Measurements from ENCODE around the gene BCAP31.
"Not testable (repeated sequence)": the region's sequence is repeated elsewhere in the genome, so short reads cannot be mapped to it uniquely, and the experiment has no call there.

BCAP31 gene

GRCh38 chrX:153688071-153688470 lies 36.1 kb downstream of the BCAP31 start:
- no peak for TF ChIP-seq CTCF (IDR thresholded peaks at IDR 0.05; ENCODE audit: control insufficient read depth, extremely low read depth, insufficient read depth)
- H3K4me3 ChIP-seq (ENCODE audit: low read depth, low read length) = no peak overlapping the region
- no peak for DNase-seq (ENCODE audit: low read depth)

- H3K4me3 ChIP-seq (ENCODE audit: low read depth, low read length) = peak within 1 kb of the TSS; percentile 46
- peak; percentile 37; the same call in 1 of the 2 replicates for TF ChIP-seq CTCF (IDR thresholded peaks at IDR 0.05; ENCODE audit: control insufficient read depth, extremely low read depth, insufficient read depth)
- no peak for DNase-seq (ENCODE audit: low read depth)
Measured at GRCh38 chrX:153687121-153688039, 36.8 kb downstream of the BCAP31 start, which contains the start of gene SLC6A8. SLC6A8 (plus strand) TSS chrX:153687926; CDS start chrX:153688575, 649 bp downstream.

DNA sequence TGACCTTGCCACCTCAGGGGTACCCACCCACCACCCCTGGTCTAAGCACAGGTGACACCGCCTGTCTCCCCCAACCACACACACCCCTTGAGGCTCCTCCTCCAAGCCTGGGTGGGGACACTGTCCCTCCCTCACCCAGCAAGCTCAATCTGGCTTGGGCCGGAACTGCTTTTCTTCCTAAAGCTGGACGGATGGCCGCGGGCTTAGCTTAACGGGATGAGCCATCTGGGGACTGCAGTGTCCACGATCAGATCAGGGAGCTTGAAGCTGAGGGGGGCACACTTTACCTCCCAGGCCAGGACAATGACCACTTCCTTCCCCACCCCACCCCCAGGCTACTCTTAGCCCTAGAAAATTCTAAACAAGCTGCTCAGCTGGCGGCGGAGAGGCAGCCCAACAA lies 37.5 kb downstream of the BCAP31 start:
- TF ChIP-seq CTCF (IDR thresholded peaks at IDR 0.05; ENCODE audit: control insufficient read depth, extremely low read depth, insufficient read depth) = no peak
- DNase-seq (ENCODE audit: low read depth) = no peak
- no peak overlapping the region for H3K4me3 ChIP-seq (ENCODE audit: low read depth, low read length)

GRCh38 chrX:153685751-153686696 lies 38.2 kb downstream of the BCAP31 start:
- no peak for DNase-seq (ENCODE audit: low read depth)
- no peak overlapping the region for H3K4me3 ChIP-seq (ENCODE audit: low read depth, low read length)
- TF ChIP-seq CTCF (IDR thresholded peaks at IDR 0.05; ENCODE audit: control insufficient read depth, extremely low read depth, insufficient read depth) = no peak

DNA sequence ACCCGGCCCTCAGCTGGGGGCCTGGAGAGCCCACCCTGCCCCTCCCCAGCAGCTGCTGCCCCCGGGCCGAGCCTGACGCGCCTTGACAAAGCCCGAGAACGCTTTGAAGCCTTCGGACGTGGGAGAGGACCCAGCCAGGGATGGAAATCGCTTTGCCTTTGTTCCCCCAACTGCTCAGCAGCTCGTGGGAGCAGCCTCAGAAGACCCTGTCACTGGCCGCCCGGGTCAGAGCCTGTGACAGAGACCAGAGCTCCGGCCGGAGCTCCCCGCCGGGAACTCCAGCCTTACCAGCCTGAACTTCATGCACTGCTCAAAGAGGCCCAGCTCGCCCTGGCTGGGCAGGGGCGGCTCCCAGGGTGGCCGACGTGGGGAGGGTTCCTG lies 39.0 kb downstream of the BCAP31 start:
- no peak overlapping the region for H3K4me3 ChIP-seq (ENCODE audit: low read depth, low read length)
- no peak for DNase-seq (ENCODE audit: low read depth)
- no peak for TF ChIP-seq CTCF (IDR thresholded peaks at IDR 0.05; ENCODE audit: control insufficient read depth, extremely low read depth, insufficient read depth)

- H3K4me3 ChIP-seq (ENCODE audit: low read depth, low read length) = no peak overlapping the region
- no peak for TF ChIP-seq CTCF (IDR thresholded peaks at IDR 0.05; ENCODE audit: control insufficient read depth, extremely low read depth, insufficient read depth)
- no peak for DNase-seq (ENCODE audit: low read depth)
Measured at GRCh38 chrX:153684467-153685155, 39.6 kb downstream of the BCAP31 start.

DNA sequence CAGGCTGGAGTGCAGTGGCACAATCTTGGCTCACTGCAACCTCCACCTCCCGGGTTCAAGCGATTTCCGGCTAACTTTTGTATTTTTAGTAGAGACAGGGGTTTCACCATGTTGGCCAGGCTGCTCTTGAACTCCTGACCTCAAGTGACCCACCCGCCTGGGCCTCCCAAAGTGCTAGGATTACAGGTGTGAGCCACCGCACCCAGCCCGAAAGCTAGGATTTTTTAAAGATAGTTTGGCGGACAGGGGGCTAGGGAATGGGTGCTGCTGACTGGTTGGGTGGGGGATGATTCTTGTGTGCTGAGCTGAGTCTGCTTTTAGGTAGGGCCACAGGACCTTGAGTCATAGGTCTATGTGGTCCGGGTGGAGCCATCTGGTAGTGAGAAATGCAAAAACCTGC lies 40.7 kb downstream of the BCAP31 start:
- DNase-seq (ENCODE audit: low read depth); H3K4me3 ChIP-seq (ENCODE audit: low read depth, low read length): not testable (repeated sequence)
